Measurements from ENCODE around the gene GLRX5. TPM values are rescaled to one million over a fixed set of nuclear protein-coding genes. Genes with fewer than 3 reads are reported as not detected.

Gene GLRX5
- total and polyA plus RNA-seq, 8 donors: 8.8 to 22.9 (median 14.6) TPM

- peak in 3 of 4 donors; percentile 46 to 61 (median 57) for ATAC-seq
- H3K9me3 ChIP-seq: no peaks in the 10 kb centered on the region
- WGBS, 2 donors: 42 to 47% methylated on average over 4 of the region's 4 CpGs
- peak; percentile 41 for FAIRE-seq
- no peaks in the 10 kb centered on the region for H3K36me3 ChIP-seq
- H3K4me1 ChIP-seq: peaks cover 0 to 30% (median 24%) of the 10 kb centered on the region in 3 donors
- no peak for DNase-seq
- intact Hi-C loops (cut with DNase I): loop anchor here in 1 of 3 donors (5.0 kb wide), 1 partner anchor 85 kb away; no protein-coding TSS in a partner anchor
- H3K27me3 ChIP-seq: no peaks in the 10 kb centered on the region
- peak overlapping the region in 1 of 4 donors; percentile 2 for H3K27ac ChIP-seq
- TF ChIP-seq CTCF (IDR thresholded peaks at IDR 0.05): peak; percentile 28 to 61 (median 54)
- H3K4me3 ChIP-seq: no peak overlapping the region
Measured at GRCh38 chr14:95527387-95528002, 7.4 kb upstream of the GLRX5 start.

DNA sequence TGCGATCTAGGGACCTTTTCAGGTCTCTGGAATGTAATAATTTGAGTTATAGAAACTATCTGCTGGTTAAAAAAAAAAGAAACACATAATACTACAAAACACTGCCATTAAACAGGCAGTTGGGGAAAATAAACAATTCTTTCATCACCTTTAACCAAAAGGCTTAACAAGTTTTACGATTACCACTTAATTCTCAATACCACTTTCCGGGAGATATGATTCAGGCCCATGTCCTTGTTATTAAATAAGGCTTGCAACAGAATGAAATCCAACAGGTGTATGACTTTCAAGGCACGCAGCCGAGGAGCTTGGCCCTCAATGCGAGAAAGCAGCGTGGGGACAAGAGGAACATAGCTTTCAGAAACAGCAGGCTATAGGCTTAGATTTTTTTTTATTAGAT lies 5.6 kb upstream of the GLRX5 start:
- Histone ChIP-seq H3K36me3 (no peaks in the 10 kb centered on the region), H3K4me1 (peaks cover 0 to 27% (median 26%) of the 10 kb centered on the region in 3 donors), H3K4me3 (no peak overlapping the region), H3K27ac (no peak overlapping the region), H3K27me3 (no peaks in the 10 kb centered on the region), H3K9me3 (no peaks in the 10 kb centered on the region)
- TF ChIP-seq CTCF (IDR thresholded peaks at IDR 0.05): no peak
- FAIRE-seq (no peak), ATAC-seq (no peak), DNase-seq (no peak)
- WGBS, 2 donors: 87 to 93% methylated on average over 7 of the region's 7 CpGs
- intact Hi-C loops (cut with DNase I): loop anchor here in 1 of 3 donors (5.0 kb wide), 1 partner anchor 87 kb away; no protein-coding TSS in a partner anchor

DNA sequence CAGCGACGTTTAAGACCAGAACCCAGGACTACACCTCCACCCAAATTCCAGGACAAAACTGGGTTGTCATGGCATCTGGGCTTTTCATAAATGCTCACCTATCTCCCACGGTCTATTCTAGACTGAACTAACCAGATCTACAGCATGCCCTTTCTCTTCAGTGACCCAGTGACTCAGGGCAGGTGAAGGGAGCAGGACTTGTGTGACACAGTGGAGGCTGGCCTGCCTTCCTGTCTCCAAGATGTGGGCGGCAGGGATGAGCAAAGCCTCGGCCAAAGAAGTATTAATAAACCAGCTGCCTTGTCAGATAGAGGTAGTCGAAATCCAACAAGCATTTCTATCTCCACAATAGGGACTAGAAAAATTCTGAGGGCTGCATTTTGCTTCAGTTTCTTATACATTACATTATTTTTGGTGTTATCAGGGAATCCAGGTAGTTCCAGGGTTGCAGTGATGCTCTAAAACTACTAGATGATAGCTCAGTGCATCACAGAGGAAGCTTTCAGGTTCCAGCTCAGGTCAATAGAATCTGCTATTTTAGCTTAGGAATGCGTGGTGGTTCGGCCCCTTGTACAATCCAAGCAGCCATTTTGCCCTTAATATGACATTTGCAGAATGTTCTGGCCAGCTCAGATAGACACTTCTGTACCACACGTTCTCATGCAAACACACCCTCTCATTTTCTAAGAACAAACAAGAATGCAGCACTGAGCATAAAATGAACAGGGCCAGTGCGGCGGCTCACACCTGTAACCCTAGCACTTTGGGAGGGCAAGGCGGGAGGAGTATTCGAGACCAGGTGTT lies 4.2 kb upstream of the GLRX5 start:
- no peaks in the 10 kb centered on the region for H3K36me3 ChIP-seq
- FAIRE-seq (no peak), ATAC-seq (no peak), DNase-seq (no peak)
- TF ChIP-seq CTCF (IDR thresholded peaks at IDR 0.05): no peak
- H3K4me3 ChIP-seq: no peak overlapping the region
- intact Hi-C loops (cut with DNase I): no loop called here
- no peak overlapping the region for H3K27ac ChIP-seq
- no peaks in the 10 kb centered on the region for H3K9me3 ChIP-seq
- 72 to 74% methylated on average over 13 of the region's 13 CpGs for WGBS, 2 donors
- peaks cover 0 to 24% (median 23%) of the 10 kb centered on the region in 3 donors for H3K4me1 ChIP-seq
- H3K27me3 ChIP-seq: no peaks in the 10 kb centered on the region

- peaks cover 6 to 32% (median 23%) of the 10 kb centered on the region in 3 donors for H3K4me1 ChIP-seq
Measured at GRCh38 chr14:95531473-95531872, 3.4 kb upstream of the GLRX5 start.

More at GRCh38 chr14:95531473-95531872, 3.4 kb upstream of the GLRX5 start:
- no peak for TF ChIP-seq CTCF (IDR thresholded peaks at IDR 0.05)
- Histone ChIP-seq H3K27me3 (no peaks in the 10 kb centered on the region), H3K36me3 (no peaks in the 10 kb centered on the region), H3K9me3 (no peaks in the 10 kb centered on the region), H3K27ac (no peak overlapping the region), H3K4me3 (no peak overlapping the region)
- FAIRE-seq (no peak), ATAC-seq (no peak), DNase-seq (no peak)
- 23 to 28% methylated on average over 3 of the region's 3 CpGs for WGBS, 2 donors
- intact Hi-C loops (cut with DNase I): no loop called here
